Measurements from ENCODE around the gene FMN1.

Gene FMN1

GRCh38 chr15:33200444-33200843 is 5.9 kb upstream of the FMN1 start:
- DNase-seq (ENCODE audit: low read depth in 1 of 2, low spot score in 1 of 2) = no peak

GRCh38 chr15:33198541-33198940 is 4.0 kb upstream of the FMN1 start:
- no peak for DNase-seq (ENCODE audit: low read depth in 1 of 2, low spot score in 1 of 2)

DNA sequence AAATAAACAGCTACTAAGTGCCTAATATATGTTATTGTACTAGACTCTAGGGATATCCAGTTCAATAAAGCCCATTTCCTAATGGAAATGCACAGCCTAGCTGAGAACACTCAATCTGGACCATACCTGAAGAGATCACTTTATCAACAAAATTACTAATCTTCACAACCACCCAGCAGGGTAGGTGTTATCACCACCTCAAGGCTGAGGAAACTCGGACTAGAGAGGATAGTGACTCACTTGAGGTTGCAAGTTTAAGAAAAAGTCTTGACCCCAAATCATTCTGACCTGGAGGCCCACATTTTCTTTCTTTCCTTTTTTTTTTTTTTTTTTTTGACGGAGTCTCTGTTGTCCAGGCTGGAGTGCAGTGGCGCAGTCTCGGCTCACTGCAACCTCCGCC is 3.1 kb upstream of the FMN1 start:
- no peak for DNase-seq (ENCODE audit: low read depth in 1 of 2, low spot score in 1 of 2)

DNA sequence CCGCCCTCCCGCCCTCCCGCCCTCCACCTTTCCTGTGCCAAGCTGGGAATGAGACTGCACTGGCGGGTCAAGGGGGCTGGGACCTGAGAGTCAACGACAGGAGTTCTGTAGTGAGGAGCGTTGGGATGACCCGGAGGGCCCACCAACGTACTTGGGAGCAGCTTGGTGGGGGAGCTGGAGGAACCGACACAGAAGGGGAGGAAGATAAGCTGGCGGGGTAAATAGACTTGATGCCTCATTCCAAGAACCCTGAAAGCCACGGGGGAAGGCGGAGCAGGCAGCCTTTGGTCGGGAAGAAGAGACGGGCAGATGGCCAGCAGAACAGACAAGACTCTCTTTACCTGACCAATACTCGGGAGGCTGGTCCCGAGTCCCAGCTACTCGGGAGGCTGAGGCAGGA is 277 bp downstream of the FMN1 start:
- no peak for DNase-seq (ENCODE audit: low read depth in 1 of 2, low spot score in 1 of 2)

DNA sequence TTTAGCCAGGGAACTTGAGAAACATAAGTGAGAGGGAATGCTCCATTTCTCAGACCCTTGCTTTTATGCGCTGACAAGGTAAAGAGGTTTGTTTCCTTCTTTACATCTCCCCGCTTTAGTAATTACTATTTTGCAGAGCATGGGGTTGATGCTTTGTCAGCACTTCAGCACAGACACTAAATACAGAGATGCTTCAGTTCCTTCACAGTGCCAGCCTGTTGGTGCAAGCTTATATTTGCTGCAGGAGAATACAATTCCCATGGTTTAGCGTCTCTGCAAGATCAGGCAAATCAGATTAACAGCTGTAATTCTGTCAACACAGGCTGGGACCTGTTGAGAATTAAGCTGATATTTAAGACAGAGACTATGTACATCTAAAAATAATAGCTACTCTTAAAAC is 2.9 kb downstream of the FMN1 start:
- DNase-seq (ENCODE audit: low read depth in 1 of 2, low spot score in 1 of 2) = no peak

DNA sequence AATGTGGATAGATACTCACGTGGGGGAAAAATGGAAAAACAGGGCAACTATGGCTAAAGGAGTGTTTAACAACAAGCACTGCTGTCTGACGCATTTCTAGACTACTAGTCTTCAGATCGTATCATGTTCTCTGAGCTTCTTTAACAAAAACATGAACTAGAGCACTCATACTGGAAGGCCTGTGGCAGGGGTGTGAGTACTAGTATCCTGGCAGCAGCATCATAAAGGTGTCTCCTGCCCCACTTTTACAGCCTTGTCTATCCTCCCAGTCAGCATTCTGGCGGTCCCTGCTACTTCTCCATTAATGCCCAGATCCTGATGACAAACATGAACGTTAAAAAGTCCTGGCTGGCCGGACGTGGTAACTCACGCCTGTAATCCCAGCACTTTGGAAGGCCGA is 4.0 kb downstream of the FMN1 start:
- DNase-seq (ENCODE audit: low read depth in 1 of 2, low spot score in 1 of 2) = no peak

GRCh38 chr15:33188641-33189257 is 5.8 kb downstream of the FMN1 start:
- DNase-seq (ENCODE audit: low read depth in 1 of 2, low spot score in 1 of 2) = no peak

DNA sequence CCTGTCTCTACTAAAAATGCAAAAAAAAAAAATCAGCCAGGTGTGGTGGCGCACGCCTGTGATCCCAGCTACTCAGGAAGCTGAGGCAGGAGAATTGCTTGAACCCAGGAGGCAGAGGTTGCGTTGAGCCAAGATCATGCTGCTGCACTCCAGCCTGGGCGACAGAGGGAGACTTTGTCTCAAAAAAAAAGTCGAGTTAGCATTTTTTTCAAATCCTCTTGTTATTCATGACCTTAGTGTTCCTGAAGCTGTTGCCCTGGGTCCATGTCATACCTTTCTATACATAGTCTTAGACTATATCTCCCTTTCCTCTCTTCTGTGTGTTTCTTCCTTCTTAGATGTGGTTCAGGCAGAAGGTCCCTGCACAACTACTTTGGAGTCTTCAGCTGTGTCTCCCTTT is 6.4 kb downstream of the FMN1 start:
- DNase-seq (ENCODE audit: low read depth in 1 of 2, low spot score in 1 of 2) = no peak

- no peak for DNase-seq (ENCODE audit: low read depth in 1 of 2, low spot score in 1 of 2)
Observed at GRCh38 chr15:33183334-33183733, 11.2 kb downstream of the FMN1 start.

- no peak for DNase-seq (ENCODE audit: low read depth in 1 of 2, low spot score in 1 of 2)
Observed at GRCh38 chr15:33182926-33183325, 11.6 kb downstream of the FMN1 start.

- DNase-seq (ENCODE audit: low read depth in 1 of 2, low spot score in 1 of 2) = no peak
Observed at GRCh38 chr15:33182278-33182905, 12.1 kb downstream of the FMN1 start.

GRCh38 chr15:33179874-33180273 is 14.6 kb downstream of the FMN1 start:
- no peak for DNase-seq (ENCODE audit: low read depth in 1 of 2, low spot score in 1 of 2)

- DNase-seq (ENCODE audit: low read depth in 1 of 2, low spot score in 1 of 2) = no peak
Observed at GRCh38 chr15:33171202-33171601, 23.3 kb downstream of the FMN1 start.

- no peak for DNase-seq (ENCODE audit: low read depth in 1 of 2, low spot score in 1 of 2)
Observed at GRCh38 chr15:33169625-33170024, 24.9 kb downstream of the FMN1 start.

DNA sequence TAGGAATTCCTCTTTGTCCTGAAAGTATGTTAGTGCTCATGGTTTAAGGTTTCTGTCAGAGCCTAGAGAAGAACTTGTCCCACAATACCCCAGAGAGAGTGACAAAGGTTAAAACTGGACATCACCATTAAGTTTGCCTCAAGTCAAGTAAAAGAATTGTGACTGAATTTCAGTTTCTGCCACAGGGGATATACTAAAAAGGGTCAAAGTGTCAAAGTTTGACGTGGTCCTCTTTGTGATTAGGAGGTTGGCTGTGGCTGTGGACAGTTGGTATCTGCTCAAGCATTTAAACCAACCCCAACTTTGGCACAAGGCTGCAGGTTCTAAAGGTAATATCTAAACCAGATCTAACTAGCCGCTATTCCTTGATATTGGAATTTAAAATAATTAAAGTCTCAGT is 26.1 kb downstream of the FMN1 start:
- DNase-seq (ENCODE audit: low read depth in 1 of 2, low spot score in 1 of 2) = no peak

DNA sequence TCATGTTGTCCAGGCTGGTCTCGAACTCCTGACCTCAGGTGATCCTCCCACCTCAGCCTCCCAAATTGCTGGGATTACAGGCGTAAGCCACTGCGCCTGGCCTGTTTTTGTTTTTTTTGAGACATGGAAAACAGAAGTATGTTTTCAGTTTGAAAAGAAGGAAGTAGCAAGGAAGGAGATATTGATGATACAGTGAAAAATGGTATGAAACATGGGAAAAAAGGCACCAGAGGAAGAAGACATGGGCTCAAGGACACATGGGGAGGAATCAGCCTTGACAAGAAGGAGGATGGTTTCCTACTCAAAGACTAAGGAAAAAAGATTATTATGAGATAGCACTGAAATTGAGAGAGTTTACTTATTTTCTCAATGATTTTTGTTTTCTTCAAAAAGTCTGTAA is 30.7 kb downstream of the FMN1 start:
- DNase-seq (ENCODE audit: low read depth in 1 of 2, low spot score in 1 of 2) = no peak

GRCh38 chr15:33161209-33161608 is 33.3 kb downstream of the FMN1 start:
- DNase-seq (ENCODE audit: low read depth in 1 of 2, low spot score in 1 of 2) = no peak

DNA sequence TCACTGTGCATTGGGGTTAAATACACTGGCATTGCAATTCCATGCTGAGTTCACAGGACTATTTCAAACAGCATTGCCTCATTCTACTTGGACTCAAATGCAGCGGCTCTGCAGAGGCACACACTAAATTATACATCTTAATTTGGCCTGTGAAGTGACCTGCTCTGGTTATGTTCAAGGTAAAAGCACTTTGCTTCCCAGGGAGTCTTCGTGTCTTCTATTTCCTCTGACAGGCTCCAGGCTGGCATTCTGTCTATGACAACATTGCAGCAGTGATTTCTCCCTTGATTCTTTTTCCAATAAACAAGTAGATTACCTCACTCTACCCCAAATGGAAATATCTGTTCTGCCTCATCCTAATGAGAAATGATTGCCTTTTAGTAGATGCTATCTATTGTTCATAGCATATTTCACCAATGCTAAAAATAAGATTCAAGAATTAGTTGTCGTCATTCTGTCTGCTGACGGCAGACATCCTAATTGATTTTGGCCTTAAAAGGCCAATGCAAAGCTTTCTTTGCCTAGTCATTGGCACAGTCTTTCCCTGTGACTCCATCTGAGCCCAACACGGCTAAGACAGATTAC is 33.8 kb downstream of the FMN1 start:
- no peak for DNase-seq (ENCODE audit: low read depth in 1 of 2, low spot score in 1 of 2)

DNA sequence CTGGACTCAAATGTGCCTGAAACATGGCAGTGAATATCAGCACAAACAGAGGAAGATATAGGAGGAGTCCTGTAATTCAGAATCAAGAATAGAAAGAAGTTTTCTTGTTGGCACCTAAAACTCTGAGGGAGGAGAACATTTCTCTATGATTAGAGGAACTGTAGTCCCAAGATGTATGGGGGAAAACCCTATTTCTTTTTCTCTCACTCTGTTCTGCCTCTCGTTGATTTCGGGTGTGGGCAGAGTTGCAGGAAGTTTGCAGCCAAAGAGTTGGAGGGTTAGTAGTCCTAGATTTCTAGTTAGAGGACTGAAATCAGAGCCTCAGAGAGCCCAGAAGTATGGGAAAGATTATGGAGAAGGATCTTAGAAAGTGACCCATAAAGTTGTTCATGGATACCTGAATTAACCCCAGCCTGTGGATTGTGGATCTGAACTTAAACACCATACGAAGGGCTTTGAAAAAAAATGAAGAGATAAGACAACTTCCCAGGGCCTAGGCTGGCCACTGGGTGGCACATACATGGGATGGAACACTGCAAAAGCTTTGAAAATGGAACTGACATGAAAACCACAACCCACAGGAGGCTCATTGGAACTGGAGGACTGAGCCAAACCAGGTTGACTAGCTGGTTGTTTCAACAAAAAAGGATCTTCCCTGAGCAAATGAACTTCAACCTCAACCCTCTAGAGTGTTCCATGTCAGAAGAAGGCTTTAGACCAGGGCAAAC is 34.6 kb downstream of the FMN1 start:
- DNase-seq (ENCODE audit: low read depth in 1 of 2, low spot score in 1 of 2) = no peak

GRCh38 chr15:33158366-33158765 is 36.1 kb downstream of the FMN1 start:
- DNase-seq (ENCODE audit: low read depth in 1 of 2, low spot score in 1 of 2) = no peak

- no peak for DNase-seq (ENCODE audit: low read depth in 1 of 2, low spot score in 1 of 2)
Observed at GRCh38 chr15:33157371-33158037, 37.0 kb downstream of the FMN1 start.
